Stimulated activated CD8-positive, alpha-beta memory T cell treated with anti-CD3 and anti-CD28 coated beads, Interleukin-12 subunit alpha, Interleukin-12 subunit beta, amount 100 ng/mL, for 24 hours (primary cell): Measurements from ENCODE around the gene RGS19.

Experiments
- DNase-seq: peaks from one replicate; pipeline ENCODE4 v3.0.0-alpha.2; 2020; ENCODE audit errors: extremely low read depth

The RGS19 gene

DNA sequence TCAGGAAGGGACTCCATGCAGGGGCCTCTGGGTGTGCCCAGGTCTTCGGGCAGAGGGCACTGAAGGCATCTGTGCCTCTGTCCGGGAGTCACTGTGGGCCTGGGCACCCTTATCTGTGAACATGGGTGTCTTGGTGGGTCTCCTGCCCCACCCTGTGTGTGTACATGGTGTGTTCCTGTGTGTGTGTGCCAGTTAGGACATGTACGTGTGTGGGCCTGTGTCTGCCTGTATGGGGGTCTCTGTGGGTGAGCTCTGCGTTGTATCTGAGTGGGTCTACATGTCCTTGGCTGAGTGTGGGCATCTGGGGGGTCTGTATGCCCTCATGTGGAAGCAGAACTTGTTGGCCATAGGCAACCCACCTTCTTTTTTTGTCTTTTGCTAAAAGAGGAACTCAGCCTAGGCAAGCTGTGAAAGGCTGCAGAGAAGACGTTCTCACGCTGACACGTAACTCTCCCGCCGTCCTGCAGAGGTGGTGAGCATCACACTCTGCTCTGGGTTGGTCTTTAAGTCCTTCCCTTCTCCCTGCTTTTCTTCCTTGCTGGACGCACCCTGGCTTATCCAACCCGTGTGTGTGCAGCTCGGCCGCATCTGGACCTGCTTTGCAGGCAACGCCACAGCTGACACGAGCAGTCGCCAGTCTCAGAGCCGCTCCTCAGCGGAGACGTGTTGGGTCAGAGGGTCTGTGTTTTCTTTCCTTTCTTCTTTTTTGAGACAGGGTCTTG, 28.6 kb upstream of the RGS19 start:
- DNase-seq, result no peak

DNA sequence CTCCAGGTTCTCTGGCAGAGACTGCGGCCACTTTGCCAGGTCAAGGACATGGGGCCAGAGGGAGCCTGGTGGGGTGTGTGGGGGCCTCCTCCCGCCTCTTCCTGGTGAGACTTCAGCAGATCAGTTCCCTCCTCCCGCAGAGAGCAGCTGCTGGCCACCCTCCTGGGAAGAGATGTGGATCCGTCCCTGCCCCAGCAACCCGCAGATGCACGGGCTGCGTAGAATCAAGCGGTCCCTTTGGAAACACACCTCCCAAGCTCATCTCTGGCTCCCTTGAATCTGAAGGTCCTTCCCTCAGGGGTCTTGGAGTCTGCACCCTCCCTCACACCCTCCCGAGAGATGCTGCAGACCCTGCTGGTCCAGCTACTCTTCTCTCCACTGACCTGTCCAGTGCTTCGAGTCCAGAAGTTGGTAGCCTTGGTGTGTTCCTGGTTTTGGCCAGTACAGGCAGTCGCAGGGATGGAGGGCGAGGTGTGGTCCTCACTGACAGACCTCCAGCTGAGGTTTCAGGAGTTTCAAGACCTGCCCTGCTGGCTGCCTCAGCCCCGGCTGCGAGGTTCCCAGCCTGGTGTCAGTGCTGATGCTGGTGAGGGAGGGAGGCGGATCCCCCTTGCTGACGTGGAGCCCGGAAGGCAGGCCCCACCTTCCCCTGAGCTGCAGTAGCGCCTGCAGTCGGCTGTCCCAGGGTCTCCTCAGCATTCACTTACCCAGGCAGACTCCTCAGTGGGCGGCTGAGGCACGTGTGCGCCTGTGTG, 27.8 kb upstream of the RGS19 start, which contains the start of gene NPBWR2:
NPBWR2 (minus strand) TSS at position 585 of the 755 bp plus-strand sequence. CDS start 734 bp downstream, outside the sequence.
- no peak for DNase-seq

DNA sequence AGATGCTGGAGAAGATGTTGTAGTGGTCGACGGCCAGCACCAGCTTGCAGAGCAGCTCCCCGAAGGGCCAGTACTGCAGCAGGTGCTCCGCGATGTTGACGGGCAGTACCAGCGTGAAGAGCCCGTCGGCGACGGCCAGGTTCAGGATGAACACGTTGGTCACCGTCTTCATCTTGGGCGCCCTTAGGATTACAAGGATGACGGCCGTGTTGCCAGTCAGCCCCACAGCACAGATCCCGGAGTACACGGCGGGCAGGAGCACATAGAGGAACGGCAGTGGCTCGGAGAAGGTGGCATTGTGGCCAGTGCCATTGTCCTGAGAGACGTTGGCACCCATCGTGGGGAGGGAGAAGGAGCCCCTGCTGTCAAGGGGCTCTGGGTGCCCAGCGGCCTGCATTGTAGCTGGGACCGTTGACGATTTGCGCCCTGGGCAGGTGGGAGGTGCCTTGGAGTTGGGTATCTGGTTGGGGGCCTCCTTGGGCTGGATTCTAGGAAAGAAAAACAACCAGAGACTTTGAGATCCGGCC, 27.2 kb upstream of the RGS19 start:
- DNase-seq, result no peak

DNA sequence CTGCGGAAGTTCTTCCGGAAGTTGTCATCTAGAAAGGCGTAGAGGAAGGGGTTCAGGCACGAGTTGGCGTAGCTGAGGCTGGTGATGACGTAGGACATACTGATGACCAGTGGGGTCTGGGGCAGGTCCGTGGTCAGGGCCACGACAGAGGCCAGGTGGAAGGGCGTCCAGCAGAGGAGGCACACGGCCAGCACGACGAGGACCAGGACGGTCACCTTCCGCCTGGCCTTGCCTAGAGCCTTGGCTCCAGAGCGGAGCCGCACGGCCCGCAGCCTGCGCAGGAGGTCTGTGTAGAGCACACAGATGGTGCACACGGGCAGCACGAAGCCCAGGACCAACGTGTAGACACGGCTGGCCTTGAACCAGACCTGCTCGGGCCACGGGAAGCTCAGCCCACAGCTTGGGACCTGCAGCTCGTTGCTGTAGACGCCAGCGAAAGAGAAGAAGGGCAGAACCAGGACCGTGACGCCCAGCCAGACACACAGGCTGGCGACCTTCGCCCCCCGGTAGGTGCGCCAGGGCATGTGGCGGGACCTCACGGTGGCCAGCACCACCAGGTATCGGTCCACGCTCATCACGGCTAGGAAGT, 26.6 kb upstream of the RGS19 start:
- DNase-seq, result no peak

DNA sequence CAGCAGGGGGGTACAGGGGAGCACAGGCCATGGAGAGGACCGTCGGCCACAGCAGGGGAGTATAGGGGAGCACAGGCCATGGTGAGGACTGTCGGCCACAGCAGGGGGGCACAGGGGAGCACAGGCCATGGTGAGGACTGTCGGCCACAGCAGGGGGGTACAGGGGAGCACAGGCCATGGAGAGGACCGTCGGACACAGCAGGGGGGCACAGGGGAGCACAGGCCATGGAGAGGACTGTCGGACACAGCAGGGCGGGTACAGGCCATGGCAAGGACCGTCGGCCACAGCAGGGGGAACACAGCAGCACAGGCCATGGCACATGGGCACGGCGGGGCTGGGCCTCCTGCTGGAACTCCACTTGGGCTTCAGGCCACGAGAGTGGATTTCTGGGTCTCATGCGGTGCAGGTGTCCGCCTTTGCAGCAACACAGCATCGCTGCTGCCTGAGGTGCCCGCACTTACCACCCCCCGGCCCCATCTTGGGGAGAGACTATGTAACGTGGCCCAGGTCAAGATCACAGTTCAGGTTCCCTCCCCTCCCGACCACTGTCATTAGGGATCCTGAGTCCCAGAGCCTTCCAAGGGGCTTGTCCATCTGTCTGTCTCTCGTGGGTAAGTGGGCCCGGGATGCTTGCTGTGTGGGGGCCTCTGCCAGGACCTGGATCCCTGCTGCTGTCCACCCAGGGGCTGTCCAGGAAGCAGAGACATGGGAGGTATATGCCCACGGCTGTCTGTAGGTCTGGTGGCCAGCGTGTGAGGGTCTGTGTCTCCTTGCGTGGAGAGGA, 25.5 kb upstream of the RGS19 start:
- no peak for DNase-seq

DNA sequence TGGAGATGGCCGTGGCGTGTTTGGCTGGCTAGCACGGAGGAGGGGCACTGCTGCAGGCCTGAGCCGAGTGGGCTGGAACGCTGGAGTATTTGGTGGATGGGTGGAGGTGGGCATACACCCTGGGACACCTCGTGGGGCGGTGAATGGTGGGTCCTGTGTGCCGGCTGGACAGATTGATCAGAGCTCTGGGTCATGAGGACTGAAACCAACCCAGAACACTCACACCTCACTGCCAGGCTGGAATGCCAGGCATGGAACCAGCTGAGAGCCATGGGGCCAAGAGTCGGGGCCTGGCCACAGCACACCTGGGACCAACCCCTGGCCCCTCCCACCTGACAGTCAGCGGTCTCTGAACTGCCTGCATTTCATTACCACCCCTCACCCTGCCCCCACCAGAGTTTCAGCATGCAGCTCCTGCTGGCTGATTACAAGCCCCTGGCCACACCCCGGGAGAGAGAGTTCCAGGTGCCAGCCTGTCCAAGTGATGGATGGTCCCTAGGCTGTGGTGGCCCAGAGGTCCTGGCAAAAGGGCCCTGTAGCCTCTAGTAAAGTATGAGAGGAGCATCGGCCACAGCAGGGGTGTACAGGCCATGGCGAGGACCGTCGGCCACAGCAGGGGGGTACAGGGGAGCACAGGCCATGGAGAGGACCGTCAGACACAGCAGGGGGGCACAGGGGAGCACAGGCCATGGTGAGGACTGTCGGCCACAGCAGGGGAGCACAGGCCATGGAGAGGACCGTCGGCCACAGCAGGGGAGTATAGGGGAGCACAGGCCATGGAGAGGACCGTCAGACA, 24.8 kb upstream of the RGS19 start:
- DNase-seq, result no peak

DNA sequence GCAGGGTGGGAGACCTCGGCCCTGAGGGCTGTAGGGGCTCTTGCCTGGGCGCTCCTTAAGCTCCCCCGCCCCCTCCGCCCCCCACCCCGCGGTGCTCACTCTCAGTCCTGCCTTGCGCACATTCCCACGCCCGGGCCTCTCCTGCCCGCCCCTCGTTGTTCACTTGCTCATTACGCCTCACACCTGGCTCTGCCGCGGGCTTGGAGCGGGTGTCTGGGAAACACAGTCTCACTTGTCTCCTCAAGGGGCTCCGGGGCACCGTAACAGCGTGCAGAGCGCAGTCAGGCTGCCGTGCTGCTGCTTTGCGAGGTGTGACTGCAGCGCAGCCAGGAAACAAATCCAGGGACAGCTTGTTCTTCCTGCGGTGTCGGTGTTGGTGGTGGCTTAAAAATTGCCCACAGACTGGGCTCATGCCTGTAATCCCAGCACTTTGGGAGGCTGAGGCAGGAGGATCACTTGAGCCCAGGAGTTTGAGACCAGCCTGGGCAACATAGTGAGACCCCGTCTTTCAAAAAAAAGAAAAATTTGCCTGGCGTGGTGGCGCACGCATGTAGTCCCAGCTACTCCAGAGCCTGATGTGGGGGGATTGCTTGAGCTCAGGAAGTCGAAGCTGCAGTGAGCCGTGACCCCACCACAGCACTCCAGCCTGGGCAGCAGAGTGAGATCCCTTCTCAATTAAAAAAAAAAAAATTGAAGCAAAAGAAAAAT, 23.5 kb upstream of the RGS19 start:
- DNase-seq, result no peak

DNA sequence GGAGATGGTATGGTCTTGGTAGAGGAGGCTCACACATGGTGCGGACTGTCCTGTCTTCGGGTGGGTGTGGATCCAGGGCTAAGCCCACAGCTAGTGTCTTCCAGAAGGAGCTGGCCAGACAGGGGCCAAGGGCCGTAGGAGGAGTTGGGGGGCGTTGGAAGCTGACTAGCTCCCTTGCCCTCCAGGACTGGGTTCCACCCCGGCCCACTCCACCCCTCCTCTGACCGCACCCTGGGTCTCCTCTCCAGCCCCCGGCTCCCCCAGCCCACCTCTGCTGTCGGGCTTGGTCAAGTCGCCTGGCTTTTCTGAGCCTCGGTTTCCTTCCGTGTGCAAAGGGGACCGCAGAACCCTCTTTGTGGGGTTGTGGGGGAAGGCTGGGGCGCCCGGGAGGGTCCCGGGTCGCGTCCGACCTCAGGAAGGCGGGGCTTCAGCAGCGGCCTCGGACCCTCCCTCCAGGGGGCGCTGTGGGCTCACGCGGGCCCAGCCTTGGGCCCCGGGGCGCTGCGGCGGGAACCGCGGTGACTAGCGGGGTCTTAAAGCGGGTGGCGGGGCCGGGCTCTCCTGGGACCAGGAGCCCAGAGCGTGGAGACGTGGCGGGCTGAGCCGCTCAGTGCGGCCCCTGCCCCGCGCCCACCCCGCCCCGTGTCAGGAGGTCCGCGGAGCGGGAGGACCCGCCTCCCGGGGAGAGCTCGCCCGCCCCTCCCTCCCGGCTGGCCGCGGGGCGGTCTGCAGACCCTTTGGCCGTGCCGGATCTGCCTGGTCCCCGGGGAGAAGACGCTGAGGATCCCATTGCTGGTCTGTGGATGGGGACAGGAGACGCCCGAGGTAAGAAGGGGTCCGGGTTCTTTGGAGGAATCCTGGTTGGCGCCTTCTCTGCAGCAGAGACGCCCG, 22.7 kb upstream of the RGS19 start:
- DNase-seq, result peak; percentile 36

DNA sequence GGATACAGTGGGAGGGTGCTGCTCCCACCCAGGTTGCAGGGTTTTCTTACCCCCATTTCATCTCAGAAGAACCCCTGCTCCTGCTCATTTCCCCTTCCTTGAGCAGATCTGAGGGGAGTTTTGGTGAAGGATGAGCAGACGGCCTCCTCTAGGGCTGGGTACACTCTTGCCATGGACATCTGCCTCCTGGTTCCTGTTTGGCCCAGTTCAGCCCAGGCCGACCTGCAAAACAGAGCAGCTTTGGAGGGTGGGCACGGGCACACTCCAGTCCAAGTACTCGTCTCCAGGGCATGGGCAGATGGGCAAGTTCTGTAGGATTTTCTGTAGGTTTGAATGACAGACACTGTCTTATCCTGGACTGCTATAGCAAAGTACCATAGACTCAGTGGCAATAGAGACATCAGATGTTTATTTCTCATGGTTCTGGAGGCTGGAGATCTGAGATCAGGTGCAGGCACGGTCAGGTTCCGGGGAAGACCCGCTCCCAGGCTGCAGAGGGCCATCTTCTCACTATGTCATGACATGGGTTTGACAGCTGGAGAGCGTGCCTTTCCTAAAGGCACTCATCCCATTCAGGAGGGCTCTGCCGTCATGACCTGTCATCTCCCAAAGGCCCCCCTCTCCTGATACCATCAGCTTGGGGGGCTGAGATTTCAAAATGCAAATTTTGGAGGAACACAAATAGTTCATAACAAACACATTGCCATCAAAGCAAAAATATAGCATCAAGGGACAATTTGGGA, 21.8 kb upstream of the RGS19 start:
- no peak for DNase-seq

DNA sequence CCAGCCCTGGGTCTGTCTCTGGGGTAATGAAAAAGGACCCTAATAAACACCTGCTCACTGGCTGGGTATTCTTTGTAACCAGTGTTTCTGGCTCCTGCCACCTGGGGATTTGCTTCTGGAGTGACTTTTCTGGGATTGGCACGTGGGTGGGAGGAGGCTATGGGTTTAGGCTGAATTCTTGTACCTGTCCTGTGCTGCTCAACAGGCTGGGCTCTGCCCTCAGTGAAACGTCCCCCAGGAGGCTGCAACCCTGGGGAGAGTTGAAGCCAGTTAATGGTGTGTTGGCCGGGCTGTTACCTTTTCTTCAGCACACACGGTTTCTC, 21.2 kb upstream of the RGS19 start:
- DNase-seq, result no peak

DNA sequence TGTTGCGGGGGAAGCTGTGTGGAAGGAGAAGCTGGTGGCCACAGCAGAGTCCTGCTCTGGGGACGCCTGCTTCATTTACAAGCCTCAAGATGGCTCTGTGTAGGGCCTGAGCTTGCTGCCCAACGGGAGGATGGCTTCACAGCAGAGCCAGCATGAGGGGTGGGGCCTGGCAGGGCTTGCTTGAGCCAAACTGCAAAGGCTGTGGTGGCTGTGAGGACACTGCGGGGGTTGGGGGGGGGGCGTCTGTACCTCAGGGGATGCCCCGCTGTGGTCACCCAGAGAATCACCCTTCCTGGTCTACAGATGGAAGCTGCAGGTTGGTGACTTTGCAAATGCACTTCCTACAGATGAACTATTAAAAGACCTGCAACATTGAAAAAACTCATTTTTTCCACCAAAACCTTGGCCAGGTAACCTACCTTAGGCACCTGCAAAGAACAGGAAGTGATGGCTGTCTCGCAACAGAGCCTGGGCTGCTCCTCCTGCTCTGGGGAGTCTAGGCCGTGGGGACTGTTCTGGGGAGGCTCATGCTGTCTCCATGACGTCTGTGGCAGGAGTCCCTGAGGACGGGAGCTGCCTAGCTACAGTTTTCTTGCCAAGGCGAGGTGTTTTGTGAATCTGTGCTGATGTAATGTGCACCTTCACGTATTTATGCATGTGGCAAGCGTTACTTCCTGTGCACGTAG, 20.7 kb upstream of the RGS19 start:
- DNase-seq, result no peak

DNA sequence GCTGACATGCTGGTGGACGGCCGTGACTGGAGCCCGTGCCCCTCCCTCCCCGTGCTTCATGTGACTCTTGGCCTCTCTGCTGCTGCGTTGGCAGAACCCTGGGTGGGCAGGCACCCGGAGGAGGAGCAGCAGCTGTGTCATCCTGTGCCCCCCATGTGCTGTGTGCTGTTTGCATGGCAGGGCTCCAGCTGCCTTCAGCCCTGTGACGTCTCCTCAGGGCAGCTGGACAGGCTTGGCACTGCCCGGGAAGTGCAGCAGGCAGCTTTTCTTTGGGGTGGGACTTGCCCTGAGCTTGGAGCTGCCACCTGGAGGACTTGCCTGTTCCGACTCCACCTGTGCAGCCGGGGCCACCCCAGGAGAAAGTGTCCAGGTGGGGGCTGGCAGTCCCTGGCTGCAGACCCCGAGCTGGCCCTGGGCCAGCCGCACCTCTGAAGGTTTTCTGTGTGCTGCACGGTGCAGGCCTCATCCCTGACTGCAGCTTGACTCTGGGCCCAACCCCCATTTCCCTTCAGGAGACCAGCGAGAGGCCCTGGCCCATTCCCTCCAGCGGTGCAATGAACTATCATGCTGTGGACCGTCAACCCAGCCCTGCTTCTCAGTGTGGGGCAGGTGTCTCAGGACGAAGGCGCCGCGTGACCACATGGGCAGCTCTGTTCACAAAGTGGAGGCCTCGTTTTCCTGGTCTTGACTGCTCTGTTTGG, 19.9 kb upstream of the RGS19 start:
- no peak for DNase-seq

DNA sequence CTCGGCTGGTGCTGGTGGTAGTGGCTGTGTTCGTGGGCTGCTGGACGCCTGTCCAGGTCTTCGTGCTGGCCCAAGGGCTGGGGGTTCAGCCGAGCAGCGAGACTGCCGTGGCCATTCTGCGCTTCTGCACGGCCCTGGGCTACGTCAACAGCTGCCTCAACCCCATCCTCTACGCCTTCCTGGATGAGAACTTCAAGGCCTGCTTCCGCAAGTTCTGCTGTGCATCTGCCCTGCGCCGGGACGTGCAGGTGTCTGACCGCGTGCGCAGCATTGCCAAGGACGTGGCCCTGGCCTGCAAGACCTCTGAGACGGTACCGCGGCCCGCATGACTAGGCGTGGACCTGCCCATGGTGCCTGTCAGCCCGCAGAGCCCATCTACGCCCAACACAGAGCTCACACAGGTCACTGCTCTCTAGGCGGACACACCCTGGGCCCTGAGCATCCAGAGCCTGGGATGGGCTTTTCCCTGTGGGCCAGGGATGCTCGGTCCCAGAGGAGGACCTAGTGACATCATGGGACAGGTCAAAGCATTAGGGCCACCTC, 19.2 kb upstream of the RGS19 start:
- DNase-seq, result no peak

DNA sequence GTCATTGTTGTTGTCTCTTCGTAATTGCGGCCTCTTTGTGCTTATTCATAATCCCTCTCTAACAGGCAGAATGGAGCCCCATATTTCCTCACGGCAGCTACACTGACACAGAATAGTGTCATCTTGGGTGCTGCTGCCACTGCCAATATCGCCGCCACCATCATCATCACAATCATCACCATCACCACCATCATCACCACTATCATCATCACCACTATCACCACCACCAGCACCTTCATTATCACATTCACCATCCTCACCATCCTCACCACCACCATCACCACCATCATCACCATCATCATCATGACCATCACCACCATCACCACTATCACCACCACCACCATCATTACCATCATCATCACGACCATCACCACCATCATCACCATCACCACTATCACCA, 17.2 kb upstream of the RGS19 start:
- no peak for DNase-seq

DNA sequence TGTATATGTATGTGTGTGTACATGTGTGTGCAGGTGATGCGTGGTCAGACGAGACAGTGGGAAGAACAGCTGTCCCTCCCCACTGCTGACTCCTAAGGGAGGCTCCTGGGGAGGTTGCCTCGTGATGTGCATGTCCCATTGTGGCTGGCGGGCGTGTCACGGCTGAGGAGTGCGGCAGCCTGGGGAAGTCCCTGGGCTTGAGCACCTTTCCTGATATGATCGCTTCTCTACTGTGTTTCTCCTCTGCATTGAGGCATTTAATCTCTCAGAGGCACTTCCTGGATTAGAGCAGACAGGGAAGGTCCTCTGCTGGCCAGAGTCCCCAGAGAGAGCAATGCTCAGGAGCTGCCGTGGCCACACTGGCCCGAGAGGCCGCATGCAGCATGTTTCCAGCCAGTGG, 16.6 kb upstream of the RGS19 start:
- DNase-seq, result no peak

DNA sequence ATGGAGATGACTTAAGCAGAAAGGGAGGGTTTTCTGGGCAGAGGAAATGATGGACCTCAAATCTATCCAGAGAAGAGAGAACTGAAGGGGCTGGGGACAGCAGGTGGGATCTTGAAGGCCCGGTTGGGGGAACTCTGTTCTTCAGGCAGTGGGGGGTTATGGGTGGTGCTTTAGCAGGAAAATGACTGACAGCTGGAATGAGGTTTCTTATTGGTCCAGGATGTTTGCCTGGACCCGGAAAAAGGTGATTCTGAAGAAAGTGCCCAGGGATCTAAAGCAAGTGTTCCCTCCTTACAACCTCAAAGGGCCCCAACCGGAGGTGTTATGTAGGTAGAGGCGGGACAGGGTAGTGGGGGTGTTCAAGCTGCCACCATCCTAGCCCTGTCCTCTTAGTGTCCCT, 16.1 kb upstream of the RGS19 start:
- no peak for DNase-seq

DNA sequence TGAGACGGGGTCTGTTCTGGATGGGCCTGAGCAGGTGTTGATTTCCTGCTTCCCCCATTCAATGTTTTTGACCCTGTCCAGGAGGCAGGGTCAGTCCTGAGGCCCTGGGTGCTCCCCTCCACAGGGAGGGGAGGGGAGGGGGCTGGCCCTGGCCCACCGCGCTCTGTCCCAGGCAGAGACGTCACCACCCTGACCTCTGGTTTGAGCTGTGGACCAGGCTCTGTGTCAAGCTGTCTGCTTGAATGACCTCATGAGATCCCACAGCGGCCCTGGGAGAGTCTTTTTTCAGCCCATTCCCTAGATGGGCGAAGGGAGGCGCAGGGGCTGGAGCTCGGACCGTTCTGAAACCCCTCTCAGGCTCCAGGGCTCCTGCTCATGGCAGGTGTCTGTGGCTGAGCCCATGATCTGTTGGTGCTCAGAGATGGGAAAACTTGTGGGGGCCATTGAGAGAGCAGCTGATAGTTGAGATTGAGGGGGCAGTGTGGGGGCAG, 13.7 kb upstream of the RGS19 start:
- no peak for DNase-seq
